C4-2B (cell line): ENCODE data around the gene CDK5.

Source experiments
- ZFX ChIP-seq: fragments of 450-650 bp; IDR thresholded peaks from 2 replicates; pipeline ENCODE4 v1.6.1; 2017
- TF ChIP-seq, protein P1 (sequence below): fragments of 450-650 bp; conservative IDR thresholded peaks from 2 replicates; pipeline ENCODE4 v1.5.1; 2017; ENCODE audit warnings: mild to moderate bottlenecking

DNA sequence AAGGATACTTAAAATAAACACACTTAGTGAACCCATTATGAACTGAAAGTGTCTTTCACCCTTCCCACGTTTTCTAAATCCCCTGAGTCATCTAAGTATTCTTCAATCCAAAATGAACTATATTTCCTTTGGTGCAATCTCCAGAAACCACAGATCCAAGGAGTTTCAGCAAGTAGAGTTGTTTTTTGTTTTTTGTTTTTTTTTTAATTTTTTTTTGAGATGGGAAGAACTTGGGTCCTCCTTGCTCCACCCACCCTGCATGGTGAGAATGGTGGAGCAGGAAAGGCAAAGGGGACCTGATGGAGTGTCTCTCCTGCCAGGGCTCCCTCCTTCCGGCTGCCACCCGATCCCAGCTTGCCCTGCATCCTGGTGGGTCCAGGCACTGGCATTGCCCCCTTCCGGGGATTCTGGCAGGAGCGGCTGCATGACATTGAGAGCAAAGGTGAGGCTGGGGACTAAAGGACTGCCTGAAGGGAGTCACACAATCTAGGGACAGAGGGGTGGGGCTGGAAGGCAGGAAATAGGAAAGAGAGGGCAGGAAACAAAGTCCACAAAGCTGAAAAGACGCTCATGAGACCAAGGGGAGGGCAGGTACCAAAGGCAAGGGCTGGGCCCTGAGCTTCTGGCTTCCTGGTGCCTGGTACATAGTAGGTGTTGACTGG is 45.5 kb downstream of the CDK5 start:
- TF ChIP-seq, protein P1, sequence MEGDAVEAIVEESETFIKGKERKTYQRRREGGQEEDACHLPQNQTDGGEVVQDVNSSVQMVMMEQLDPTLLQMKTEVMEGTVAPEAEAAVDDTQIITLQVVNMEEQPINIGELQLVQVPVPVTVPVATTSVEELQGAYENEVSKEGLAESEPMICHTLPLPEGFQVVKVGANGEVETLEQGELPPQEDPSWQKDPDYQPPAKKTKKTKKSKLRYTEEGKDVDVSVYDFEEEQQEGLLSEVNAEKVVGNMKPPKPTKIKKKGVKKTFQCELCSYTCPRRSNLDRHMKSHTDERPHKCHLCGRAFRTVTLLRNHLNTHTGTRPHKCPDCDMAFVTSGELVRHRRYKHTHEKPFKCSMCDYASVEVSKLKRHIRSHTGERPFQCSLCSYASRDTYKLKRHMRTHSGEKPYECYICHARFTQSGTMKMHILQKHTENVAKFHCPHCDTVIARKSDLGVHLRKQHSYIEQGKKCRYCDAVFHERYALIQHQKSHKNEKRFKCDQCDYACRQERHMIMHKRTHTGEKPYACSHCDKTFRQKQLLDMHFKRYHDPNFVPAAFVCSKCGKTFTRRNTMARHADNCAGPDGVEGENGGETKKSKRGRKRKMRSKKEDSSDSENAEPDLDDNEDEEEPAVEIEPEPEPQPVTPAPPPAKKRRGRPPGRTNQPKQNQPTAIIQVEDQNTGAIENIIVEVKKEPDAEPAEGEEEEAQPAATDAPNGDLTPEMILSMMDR = no peak
- no peak for TF ChIP-seq ZFX
